SJCRH30 (cell line): Measurements from ENCODE around the gene SSU72. TPM values are rescaled to one million over a fixed set of nuclear protein-coding genes. Genes with fewer than 3 reads are reported as not detected.
"Not testable (repeated sequence)": the region's sequence is repeated elsewhere in the genome, so short reads cannot be mapped to it uniquely, and the experiment has no call there.

Source experiments
- DNase-seq, 2 experiments: peaks; one replicate each; pipeline ENCODE4 v3.0.0-alpha.2; 2015 to 2020
- H3K27ac ChIP-seq: fragments of 250-450 bp; sonication (Bioruptor Pico); 2 replicates; pipeline ENCODE4 v1.5.1; 2020; ENCODE audit warnings: mild to moderate bottlenecking, moderate library complexity
- H3K27me3 ChIP-seq: fragments of 250-450 bp; sonication (Bioruptor Pico); 2 replicates; pipeline ENCODE4 v1.5.1; 2020; ENCODE audit warnings: mild to moderate bottlenecking, moderate library complexity
- H3K36me3 ChIP-seq: fragments of 250-450 bp; sonication (Bioruptor Pico); 2 replicates; pipeline ENCODE4 v1.5.1; 2020; ENCODE audit warnings: mild to moderate bottlenecking, moderate library complexity
- H3K4me1 ChIP-seq: fragments of 250-450 bp; sonication (Bioruptor Pico); 2 replicates; pipeline ENCODE4 v1.5.1; 2020; ENCODE audit warnings: mild to moderate bottlenecking, moderate library complexity
- H3K4me3 ChIP-seq: fragments of 250-450 bp; sonication (Bioruptor Pico); 2 replicates; pipeline ENCODE4 v1.5.1; 2020; ENCODE audit warnings: mild to moderate bottlenecking, moderate library complexity
- H3K9me3 ChIP-seq: fragments of 250-450 bp; sonication (Bioruptor Pico); replicated peaks from 2 replicates; pipeline ENCODE4 v1.5.1; 2020; ENCODE audit warnings: mild to moderate bottlenecking, moderate library complexity
- total RNA-seq: library from RNA; depleted of rRNA; stranded (reverse); fragments of >200 nt; shearing (Covaris generic); gene quantifications from 2 replicates; pipeline ENCODE4 v1.2.3, GENCODE V29; 2014

The SSU72 gene
- total RNA-seq, 1 experiment from 2014 or later = 267 TPM

- Histone ChIP-seq H3K27ac (no peak overlapping the region), H3K36me3 (peaks cover 67% of the 10 kb centered on the region), H3K27me3 (no peaks in the 10 kb centered on the region), H3K4me3 (no peak overlapping the region), H3K9me3 (peaks cover 12% of the 10 kb centered on the region), H3K4me1 (no peaks in the 10 kb centered on the region)
- no peak for DNase-seq
These were observed 44.7 kb downstream of the SSU72 start for GRCh38 chr1:1529936-1530335.

GRCh38 chr1:1529321-1529720 lies 45.3 kb downstream of the SSU72 start:
- H3K36me3 ChIP-seq = peaks cover 63% of the 10 kb centered on the region
- no peaks in the 10 kb centered on the region for H3K4me1 ChIP-seq
- no peaks in the 10 kb centered on the region for H3K27me3 ChIP-seq
- H3K9me3 ChIP-seq = peaks cover 12% of the 10 kb centered on the region
- H3K4me3 ChIP-seq = no peak overlapping the region
- no peak overlapping the region for H3K27ac ChIP-seq
- no peak for DNase-seq

GRCh38 chr1:1528301-1529267 lies 46.1 kb downstream of the SSU72 start:
- Histone ChIP-seq H3K36me3 (peaks cover 63% of the 10 kb centered on the region), H3K9me3 (peaks cover 12% of the 10 kb centered on the region), H3K27me3 (no peaks in the 10 kb centered on the region), H3K27ac (no peak overlapping the region), H3K4me1 (no peaks in the 10 kb centered on the region), H3K4me3 (no peak overlapping the region)
- no peak for DNase-seq

- DNase-seq = no peak
- H3K9me3 ChIP-seq = peaks cover 10% of the 10 kb centered on the region
- H3K4me3 ChIP-seq = no peak overlapping the region
- H3K36me3 ChIP-seq = peaks cover 69% of the 10 kb centered on the region
- no peak overlapping the region for H3K27ac ChIP-seq
- H3K4me1 ChIP-seq = no peaks in the 10 kb centered on the region
- no peaks in the 10 kb centered on the region for H3K27me3 ChIP-seq
These were observed 47.4 kb downstream of the SSU72 start for GRCh38 chr1:1527092-1527816.

- not testable (repeated sequence) for H3K9me3 ChIP-seq, H3K4me1 ChIP-seq, H3K4me3 ChIP-seq, DNase-seq, H3K27ac ChIP-seq, H3K27me3 ChIP-seq
- peaks cover 71% of the 10 kb centered on the region for H3K36me3 ChIP-seq
These were observed 48.2 kb downstream of the SSU72 start for GRCh38 chr1:1526476-1526875.

GRCh38 chr1:1524750-1525383 lies 49.8 kb downstream of the SSU72 start:
- H3K27ac ChIP-seq, H3K4me3 ChIP-seq, H3K27me3 ChIP-seq, H3K4me1 ChIP-seq, H3K9me3 ChIP-seq, DNase-seq: not testable (repeated sequence)
- peaks cover 70% of the 10 kb centered on the region for H3K36me3 ChIP-seq

- not testable (repeated sequence) for DNase-seq, H3K27ac ChIP-seq, H3K9me3 ChIP-seq, H3K4me1 ChIP-seq, H3K27me3 ChIP-seq, H3K4me3 ChIP-seq
- peaks cover 63% of the 10 kb centered on the region for H3K36me3 ChIP-seq
These were observed 51.0 kb downstream of the SSU72 start for GRCh38 chr1:1523651-1524050.

GRCh38 chr1:1523226-1523625 lies 51.4 kb downstream of the SSU72 start:
- H3K27ac ChIP-seq, DNase-seq, H3K27me3 ChIP-seq, H3K9me3 ChIP-seq, H3K4me3 ChIP-seq, H3K4me1 ChIP-seq: not testable (repeated sequence)
- H3K36me3 ChIP-seq = peaks cover 61% of the 10 kb centered on the region

- DNase-seq, H3K27me3 ChIP-seq, H3K4me1 ChIP-seq, H3K9me3 ChIP-seq, H3K27ac ChIP-seq, H3K4me3 ChIP-seq: not testable (repeated sequence)
- H3K36me3 ChIP-seq = peaks cover 59% of the 10 kb centered on the region
These were observed 52.1 kb downstream of the SSU72 start for GRCh38 chr1:1522536-1522935.

GRCh38 chr1:1521331-1521730 lies 53.3 kb downstream of the SSU72 start:
- no peaks in the 10 kb centered on the region for H3K4me1 ChIP-seq
- no peak overlapping the region for H3K27ac ChIP-seq
- H3K36me3 ChIP-seq = peaks cover 60% of the 10 kb centered on the region
- no peaks in the 10 kb centered on the region for H3K9me3 ChIP-seq
- no peaks in the 10 kb centered on the region for H3K27me3 ChIP-seq
- no peak for DNase-seq
- H3K4me3 ChIP-seq = no peak overlapping the region

- DNase-seq, H3K9me3 ChIP-seq, H3K4me3 ChIP-seq, H3K27ac ChIP-seq, H3K27me3 ChIP-seq, H3K4me1 ChIP-seq: not testable (repeated sequence)
- H3K36me3 ChIP-seq = peaks cover 64% of the 10 kb centered on the region
These were observed 54.7 kb downstream of the SSU72 start for GRCh38 chr1:1519805-1520505.

- peaks cover 66% of the 10 kb centered on the region for H3K36me3 ChIP-seq
- not testable (repeated sequence) for H3K27me3 ChIP-seq, H3K9me3 ChIP-seq, DNase-seq, H3K4me1 ChIP-seq, H3K4me3 ChIP-seq, H3K27ac ChIP-seq
These were observed 56.0 kb downstream of the SSU72 start for GRCh38 chr1:1518621-1519007.

GRCh38 chr1:1517973-1518620 lies 56.6 kb downstream of the SSU72 start:
- Histone ChIP-seq H3K27me3 (no peaks in the 10 kb centered on the region), H3K4me1 (no peaks in the 10 kb centered on the region), H3K4me3 (no peak overlapping the region), H3K36me3 (peaks cover 63% of the 10 kb centered on the region), H3K9me3 (no peaks in the 10 kb centered on the region), H3K27ac (no peak overlapping the region)
- DNase-seq = no peak

GRCh38 chr1:1516923-1517322 lies 57.7 kb downstream of the SSU72 start:
- peaks cover 52% of the 10 kb centered on the region for H3K36me3 ChIP-seq
- not testable (repeated sequence) for H3K4me1 ChIP-seq, H3K4me3 ChIP-seq, H3K27me3 ChIP-seq, H3K9me3 ChIP-seq, DNase-seq, H3K27ac ChIP-seq
